ENCODE results near the gene ZNF181. TPM values are rescaled to one million over a fixed set of nuclear protein-coding genes. Genes with fewer than 3 reads are reported as not detected.

Gene ZNF181
- 9.0 and 16.9 TPM in 2 replicates for total RNA-seq

GRCh38 chr19:34733746-34734536 lies at the start of gene ZNF181:
ZNF181 (plus strand) TSS chr19:34734243; CDS start chr19:34735038, 795 bp downstream.

GRCh38 chr19:34772697-34773554 lies 38.9 kb downstream of the ZNF181 start, which contains the start of gene ZNF599:
ZNF599 (minus strand) TSS chr19:34773215; CDS start chr19:34772841, 374 bp downstream.

Other genes with a start within 250 kb of the ZNF181 start
- gene SCGB2B2, start 57.1 kb upstream of the ZNF181 start, total RNA-seq, result 0.17 and 0.33 TPM in 2 replicates
- 15.8 and 16.2 TPM in 2 replicates for gene ZNF302, start 56.6 kb upstream of the ZNF181 start, total RNA-seq
- 5.6 and 5.8 TPM in 2 replicates for gene ZNF599, start 39.0 kb downstream of the ZNF181 start, total RNA-seq
- 1.8 and 2.8 TPM in 2 replicates for gene ZNF30, start 192.7 kb downstream of the ZNF181 start, total RNA-seq
- gene ZNF792, start 230.0 kb downstream of the ZNF181 start, total RNA-seq, result 5.4 and 6.7 TPM in 2 replicates

Data from smooth muscle cell of the pulmonary artery (primary cell).